DMS53 (cell line): ENCODE data around the gene ZBTB34.

ENCODE experiments used
- DNase-seq: peaks from one replicate; lab custom pipeline; 2025; lab: John Stamatoyannopoulos, UW

Gene ZBTB34

DNA sequence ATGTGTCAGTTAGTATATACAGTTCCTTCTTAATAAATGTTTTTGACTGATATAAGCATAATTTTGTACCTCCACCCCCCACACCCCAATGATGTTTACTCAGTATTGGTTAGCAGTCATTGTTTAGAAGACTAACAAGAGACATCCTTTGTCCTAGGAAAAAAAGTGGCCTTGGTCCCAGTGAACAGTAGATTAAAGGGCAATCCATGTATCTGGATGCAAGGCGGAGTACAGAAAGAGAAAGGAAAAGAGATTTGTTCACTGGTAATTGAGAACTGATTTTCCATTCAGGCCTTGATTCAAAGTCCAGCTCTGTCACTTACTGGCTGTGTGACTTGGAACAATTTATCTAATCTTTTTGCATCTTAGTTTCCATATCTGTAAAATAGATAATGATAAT is 58.8 kb downstream of the ZBTB34 start:
- DNase-seq: peak; percentile 39

DNA sequence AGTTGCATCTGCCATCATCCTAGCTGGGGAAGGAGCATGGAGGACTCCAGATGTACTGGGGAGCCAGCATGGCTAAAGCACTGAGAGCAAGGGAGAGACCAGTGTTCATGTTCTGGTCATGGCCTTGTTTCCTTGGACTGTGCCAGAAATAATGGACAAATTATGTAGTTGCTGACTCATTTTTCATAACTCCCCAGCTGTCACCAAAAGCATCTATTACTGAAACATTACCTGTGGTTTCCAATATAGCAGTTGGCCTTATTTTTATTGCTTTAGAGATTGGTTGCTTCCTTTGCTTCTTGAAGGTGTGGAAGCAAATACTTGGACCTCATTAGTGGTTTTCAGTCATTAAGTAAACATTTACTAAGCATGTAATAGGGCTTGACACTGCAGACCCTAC is 65.4 kb downstream of the ZBTB34 start:
- peak; percentile 34 for DNase-seq

DNA sequence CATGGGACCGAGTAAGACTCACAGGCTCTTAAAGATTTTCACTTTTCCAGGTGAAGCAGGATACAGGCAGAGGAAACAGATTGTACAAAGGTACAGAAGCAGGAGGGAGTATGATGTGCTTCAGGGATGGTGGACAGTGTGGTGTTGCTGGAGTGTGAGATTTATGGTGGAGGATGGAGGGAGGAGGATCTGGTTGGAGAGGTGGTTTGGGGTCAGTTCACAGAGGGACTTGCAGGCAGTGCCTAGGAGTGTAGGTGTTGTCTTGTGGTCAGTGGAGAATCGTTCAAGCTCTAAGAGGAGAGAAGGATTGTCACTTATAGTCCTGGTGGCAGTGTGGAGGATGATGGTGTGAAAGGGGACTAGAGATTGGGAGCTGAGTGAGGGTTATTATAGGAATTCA is 65.9 kb downstream of the ZBTB34 start:
- DNase-seq: no peak

DNA sequence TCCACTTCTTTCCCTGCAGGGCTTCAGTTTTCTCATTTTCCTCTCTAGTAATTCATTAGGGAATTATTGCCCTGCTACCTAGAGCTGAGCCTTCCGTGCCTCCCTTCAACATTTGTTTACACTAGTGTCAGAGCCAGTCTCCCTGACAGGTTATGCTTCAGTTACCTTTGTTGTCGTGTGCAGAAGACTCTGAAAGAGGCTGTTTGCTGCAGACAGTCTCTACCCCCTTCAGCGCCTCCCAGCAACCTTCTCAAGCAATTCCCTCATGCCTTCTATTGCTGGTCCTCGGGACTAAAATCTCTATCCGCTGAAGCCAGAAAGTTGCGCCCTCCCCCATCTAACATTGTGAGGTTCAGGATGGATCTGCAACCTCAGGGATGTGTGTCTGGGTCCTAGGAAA is 67.0 kb downstream of the ZBTB34 start:
- peak; percentile 88 for DNase-seq

DNA sequence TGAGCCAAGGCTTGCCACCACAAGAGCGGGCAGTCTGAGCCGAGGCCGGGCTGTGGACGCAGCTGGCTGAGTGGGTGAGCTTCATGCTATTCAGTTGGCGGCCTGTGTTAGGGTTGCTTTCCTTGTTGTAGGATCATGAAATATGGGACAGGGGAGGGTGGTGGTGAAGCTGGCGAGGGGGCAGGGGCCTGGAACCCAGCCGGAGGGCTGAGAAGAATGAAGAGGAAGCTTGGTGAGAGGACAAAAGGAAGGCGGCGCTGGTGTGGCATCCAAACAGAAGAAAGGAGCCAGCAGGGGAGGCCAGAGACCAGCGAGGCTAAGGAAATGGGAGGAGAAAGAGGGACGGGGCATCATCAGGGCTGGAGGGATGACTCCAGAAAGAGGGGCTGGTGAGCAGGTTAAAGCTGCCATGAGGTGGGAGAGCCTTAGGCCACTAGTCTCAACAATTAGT is 72.5 kb downstream of the ZBTB34 start:
- no peak for DNase-seq

DNA sequence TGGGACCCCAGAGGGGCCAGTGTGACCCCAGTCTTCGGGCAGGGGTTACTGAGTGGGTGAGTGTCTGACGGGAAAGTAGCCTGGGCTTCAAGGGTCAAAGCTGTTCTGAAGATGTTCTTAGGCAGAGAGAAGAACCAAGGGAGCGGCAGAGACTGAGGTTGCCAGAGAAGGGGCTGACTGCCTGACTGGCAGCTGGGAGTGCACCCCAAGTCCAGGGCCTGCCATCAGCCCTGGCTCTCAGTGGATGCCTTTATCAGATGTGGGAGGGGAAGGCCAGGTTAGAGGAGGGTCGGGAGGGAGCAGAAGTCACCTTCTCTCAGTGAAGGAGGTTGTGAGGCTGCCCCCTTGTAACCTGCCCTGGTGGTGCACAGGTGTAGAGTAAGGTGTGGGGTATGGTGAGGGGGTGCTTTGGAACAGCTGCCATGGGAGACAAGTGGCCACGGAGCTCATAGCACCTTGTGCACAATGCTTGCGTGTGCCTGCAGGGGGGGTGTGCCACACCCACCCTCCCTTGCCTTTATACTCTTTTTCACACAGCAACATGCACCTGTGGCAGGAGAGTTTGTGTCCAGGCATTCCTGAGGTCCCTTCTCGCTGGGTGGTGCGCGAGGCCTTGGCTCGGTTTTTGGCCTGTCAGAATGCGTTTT is 73.0 kb downstream of the ZBTB34 start:
- no peak for DNase-seq

DNA sequence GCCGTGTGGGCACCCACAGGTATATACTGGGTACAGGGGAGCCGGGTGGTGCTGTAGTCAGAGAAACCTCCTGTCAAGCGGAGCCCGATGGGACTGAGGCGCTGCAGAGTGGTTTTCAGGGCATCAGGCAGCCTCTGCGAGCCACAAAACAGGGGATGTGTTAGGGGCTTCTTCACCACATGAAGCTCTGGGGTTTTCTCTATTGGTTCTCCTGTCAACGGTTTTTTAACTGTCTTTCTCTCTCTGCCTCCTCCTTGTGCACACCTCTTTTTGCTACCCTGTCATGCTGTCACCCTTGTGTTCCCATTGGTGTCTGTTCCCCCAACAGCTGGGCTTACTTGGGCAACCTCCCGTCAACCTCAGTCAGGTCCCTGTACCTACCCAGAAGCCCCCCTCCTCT is 74.0 kb downstream of the ZBTB34 start:
- no peak for DNase-seq
